OCI-LY1 (cell line): ENCODE results near the gene SUSD6.

Experiments
- EZH2 ChIP-seq: fragments of 200-600 bp; sonication (generic), shearing (Covaris generic); IDR thresholded peaks from 2 replicates; pipeline ENCODE4 v1.8.0; 2017; ENCODE audit warnings: borderline replicate concordance, mixed run types, mild to moderate bottlenecking, antibody characterized with exemption, low read length, moderate library complexity, mixed read lengths
- TF ChIP-seq, protein P1 (sequence below): fragments of 200-600 bp; sonication (generic), shearing (Covaris generic); IDR thresholded peaks from 2 replicates; pipeline ENCODE4 v1.5.1; 2017; ENCODE audit warnings: mild to moderate bottlenecking, antibody characterized with exemption, low read length, moderate library complexity, mixed read lengths

- TF ChIP-seq, protein P1, sequence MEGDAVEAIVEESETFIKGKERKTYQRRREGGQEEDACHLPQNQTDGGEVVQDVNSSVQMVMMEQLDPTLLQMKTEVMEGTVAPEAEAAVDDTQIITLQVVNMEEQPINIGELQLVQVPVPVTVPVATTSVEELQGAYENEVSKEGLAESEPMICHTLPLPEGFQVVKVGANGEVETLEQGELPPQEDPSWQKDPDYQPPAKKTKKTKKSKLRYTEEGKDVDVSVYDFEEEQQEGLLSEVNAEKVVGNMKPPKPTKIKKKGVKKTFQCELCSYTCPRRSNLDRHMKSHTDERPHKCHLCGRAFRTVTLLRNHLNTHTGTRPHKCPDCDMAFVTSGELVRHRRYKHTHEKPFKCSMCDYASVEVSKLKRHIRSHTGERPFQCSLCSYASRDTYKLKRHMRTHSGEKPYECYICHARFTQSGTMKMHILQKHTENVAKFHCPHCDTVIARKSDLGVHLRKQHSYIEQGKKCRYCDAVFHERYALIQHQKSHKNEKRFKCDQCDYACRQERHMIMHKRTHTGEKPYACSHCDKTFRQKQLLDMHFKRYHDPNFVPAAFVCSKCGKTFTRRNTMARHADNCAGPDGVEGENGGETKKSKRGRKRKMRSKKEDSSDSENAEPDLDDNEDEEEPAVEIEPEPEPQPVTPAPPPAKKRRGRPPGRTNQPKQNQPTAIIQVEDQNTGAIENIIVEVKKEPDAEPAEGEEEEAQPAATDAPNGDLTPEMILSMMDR, result no peak
- TF ChIP-seq EZH2, result no peak
Measured at GRCh38 chr14:69612014-69612782, 802 bp downstream of the SUSD6 start.
